ENCODE results near the gene CUX1. TPM values are rescaled to one million over a fixed set of nuclear protein-coding genes. Genes with fewer than 3 reads are reported as not detected.
A peak's percentile ranks its signal among the peaks of the same experiment; 100 is the strongest.

Gene CUX1
- total RNA-seq, 1 experiment from 2014 or later, result 53.5 TPM

DNA sequence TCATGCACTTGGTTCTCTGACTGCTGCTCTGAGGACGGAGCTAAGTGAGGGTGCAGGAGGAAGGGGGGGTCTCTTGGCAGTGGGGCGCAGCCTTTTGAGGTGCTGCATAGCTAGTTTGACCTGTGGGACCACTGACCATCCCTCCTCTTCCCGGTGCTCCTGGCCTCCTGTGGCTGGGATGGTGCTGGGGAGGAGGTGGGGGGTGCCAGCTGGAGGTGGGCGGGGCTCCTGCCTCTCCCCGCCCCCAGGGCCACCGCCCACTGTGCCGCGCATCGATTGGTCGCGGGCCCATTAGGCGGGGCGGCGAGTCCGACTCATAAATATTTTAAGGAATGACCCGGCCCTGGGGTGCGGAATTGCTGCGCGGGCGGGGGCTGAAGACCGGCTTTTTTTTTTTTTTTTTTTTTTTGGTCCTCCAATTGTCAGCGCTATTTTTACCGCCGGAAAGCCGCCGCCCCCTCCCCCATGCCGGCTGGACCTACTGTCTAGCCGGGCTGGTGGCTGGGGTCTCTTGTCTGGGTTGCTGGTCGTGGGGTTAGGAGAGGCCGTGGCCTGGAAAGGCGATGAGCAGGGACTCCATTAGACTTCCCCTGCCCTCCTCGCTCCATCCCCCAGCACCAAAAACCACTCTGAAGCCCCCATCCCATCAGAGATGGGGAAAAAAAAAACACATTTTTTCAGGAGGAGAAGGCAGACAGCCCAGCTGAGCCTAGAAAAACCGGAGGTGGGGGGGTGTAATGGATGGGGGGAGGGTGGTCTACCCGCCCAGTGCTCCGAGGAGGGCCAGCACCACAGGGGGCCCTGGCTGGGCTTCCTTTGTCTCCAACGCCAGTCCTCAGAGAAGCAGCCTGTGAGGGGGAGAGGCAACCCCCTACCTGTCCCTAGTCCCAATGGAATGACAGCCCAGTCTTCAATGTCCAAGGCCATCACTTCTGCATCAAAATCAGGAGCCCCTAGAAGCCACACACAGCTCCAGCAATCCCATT is 475.7 kb downstream of the CUX1 start:
- no peak overlapping the region for H3K27ac Mint-ChIP-seq
- H4K20me1 ChIP-seq (ENCODE audit: control insufficient read depth, insufficient read depth, insufficient read length), result peaks cover 2% of the 10 kb centered on the region
- H3K4me2 ChIP-seq (ENCODE audit: insufficient read depth, insufficient read length, low read length), result peak overlapping the region; percentile 18

More for the DNA sequence above, 475.7 kb downstream of the CUX1 start:
- Histone ChIP-seq H2BK20ac (ENCODE audit: low read depth, low read length, poor library complexity, severe bottlenecking) (no peak overlapping the region), H3K56ac (ENCODE audit: insufficient read length, low read depth, low read length) (no peak overlapping the region), H3K23ac (ENCODE audit: insufficient read length, low read depth, low read length) (no peak overlapping the region), H4K5ac (ENCODE audit: insufficient read length, low read depth, low read length) (no peak overlapping the region), H2BK12ac (ENCODE audit: insufficient read length, low read depth, low read length) (no peak overlapping the region), H2BK15ac (ENCODE audit: low read depth, low read length) (no peak overlapping the region), H3K79me1 (ENCODE audit: insufficient read depth, low read depth, low read length, poor library complexity, severe bottlenecking) (no peaks in the 10 kb centered on the region), H3K4me1 (ENCODE audit: insufficient read depth, low read length) (no peaks in the 10 kb centered on the region), H3K9ac (ENCODE audit: extremely low read depth, insufficient read length, low read length) (no peak overlapping the region), H3K9me3 (ENCODE audit: control insufficient read depth, low read depth, low read length) (no peaks in the 10 kb centered on the region), H3K23me2 (ENCODE audit: insufficient read length, low read depth, low read length, poor library complexity, severe bottlenecking) (peaks cover 3% of the 10 kb centered on the region), H2BK120ac (ENCODE audit: low read depth, low read length, poor library complexity, severe bottlenecking) (no peak overlapping the region), H2AFZ (ENCODE audit: low read length) (no peak overlapping the region), H3K18ac (ENCODE audit: insufficient read length, low read depth, low read length) (no peak overlapping the region), H3K14ac (ENCODE audit: insufficient read depth, low read length) (no peak overlapping the region), H3T11ph (ENCODE audit: low read length) (no peak overlapping the region), H4K8ac (replicated peaks; ENCODE audit: insufficient read length, low read depth, low read length) (no peak overlapping the region), H2AK5ac (ENCODE audit: insufficient read length, low read length) (no peak overlapping the region), H2BK5ac (ENCODE audit: insufficient read length, low read length) (no peak overlapping the region), H4K91ac (ENCODE audit: insufficient read length, low read depth, low read length) (no peak overlapping the region), H3K4ac (ENCODE audit: low read depth, low read length) (no peak overlapping the region), H3K79me2 (ENCODE audit: insufficient read depth, low read length) (no peaks in the 10 kb centered on the region), H3K27me3 (ENCODE audit: insufficient read depth, low read length) (no peaks in the 10 kb centered on the region), H3K27ac (ENCODE audit: insufficient read length, low read depth, low read length) (no peak overlapping the region)
- Mint-ChIP-seq H3K36me3 (ENCODE audit: insufficient read depth in 1 of 3, low read depth in 3 of 3) (no peaks in the 10 kb centered on the region), H3K27me3 (ENCODE audit: low read depth) (peaks cover 13% of the 10 kb centered on the region), H3K9me3 (no peaks in the 10 kb centered on the region; a peak in 1 of 5 replicates), H3K4me3 (peak overlapping the region; percentile 58 to 72), H3K4me1 (peaks cover 32 to 49% of the 10 kb centered on the region in 2 experiments)
- no CpG with 5 or more reads among the region's 36 CpGs for WGBS (ENCODE audit: extremely low coverage, insufficient read length, low lambda C conversion rate)
- DNase-seq, result no peak
- TF ChIP-seq, protein P1, sequence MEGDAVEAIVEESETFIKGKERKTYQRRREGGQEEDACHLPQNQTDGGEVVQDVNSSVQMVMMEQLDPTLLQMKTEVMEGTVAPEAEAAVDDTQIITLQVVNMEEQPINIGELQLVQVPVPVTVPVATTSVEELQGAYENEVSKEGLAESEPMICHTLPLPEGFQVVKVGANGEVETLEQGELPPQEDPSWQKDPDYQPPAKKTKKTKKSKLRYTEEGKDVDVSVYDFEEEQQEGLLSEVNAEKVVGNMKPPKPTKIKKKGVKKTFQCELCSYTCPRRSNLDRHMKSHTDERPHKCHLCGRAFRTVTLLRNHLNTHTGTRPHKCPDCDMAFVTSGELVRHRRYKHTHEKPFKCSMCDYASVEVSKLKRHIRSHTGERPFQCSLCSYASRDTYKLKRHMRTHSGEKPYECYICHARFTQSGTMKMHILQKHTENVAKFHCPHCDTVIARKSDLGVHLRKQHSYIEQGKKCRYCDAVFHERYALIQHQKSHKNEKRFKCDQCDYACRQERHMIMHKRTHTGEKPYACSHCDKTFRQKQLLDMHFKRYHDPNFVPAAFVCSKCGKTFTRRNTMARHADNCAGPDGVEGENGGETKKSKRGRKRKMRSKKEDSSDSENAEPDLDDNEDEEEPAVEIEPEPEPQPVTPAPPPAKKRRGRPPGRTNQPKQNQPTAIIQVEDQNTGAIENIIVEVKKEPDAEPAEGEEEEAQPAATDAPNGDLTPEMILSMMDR (conservative IDR thresholded peaks at IDR 0.05), result no peak

Data from H9 (cell line).